Fibroblast of gingiva (primary cell): ENCODE results near the gene CRYL1.

Experiments used
- DNase-seq: peaks from one replicate; pipeline ENCODE4 v3.0.0-alpha.2; 2011; ENCODE audit warnings: low read depth

CRYL1 gene, protein sequence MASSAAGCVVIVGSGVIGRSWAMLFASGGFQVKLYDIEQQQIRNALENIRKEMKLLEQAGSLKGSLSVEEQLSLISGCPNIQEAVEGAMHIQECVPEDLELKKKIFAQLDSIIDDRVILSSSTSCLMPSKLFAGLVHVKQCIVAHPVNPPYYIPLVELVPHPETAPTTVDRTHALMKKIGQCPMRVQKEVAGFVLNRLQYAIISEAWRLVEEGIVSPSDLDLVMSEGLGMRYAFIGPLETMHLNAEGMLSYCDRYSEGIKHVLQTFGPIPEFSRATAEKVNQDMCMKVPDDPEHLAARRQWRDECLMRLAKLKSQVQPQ

DNA sequence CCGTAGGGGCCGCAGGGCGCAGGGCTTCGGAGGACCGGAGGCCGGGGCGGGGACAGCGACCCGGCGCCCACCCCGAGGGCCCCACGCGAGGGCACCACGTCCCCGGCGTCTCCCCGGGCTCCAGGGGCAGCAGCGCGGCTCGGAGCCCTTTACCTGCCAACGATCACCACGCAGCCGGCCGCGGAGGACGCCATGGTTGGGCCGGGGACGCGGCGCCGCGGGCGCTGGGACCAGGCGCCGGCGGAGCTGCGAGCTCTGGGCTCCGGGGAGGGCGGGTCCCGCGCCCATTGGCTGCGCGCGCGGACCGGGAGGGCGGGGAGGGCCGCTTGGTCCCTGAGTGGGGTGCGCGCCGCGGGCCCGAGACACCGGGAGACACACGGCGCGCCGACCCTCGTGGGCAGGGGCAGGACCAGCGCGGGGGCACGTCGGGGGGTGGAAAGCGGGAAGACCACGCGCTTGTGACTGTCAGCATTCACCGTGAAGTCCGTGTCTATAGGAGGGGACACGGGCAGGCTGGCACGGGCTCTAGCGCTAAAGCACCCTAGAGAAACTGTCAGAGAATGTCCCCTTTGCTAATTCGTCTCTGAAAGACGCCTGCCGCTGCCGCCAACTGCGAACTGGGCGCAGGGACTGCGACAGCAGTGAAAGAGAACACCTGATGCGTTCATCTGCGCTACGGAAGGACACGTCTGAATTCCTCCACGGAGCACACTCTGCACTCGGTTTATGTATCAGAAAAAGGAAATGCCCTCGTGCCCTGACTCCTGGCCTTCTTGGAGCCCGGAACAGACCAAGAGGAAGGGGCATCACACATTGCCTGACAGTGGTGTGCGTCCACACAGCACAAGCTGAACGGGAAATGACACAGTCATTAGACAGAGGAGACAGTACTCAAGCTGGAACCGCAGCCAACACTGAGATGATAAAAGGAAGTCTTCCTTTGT lies at the start of gene CRYL1:
Gene CRYL1, minus strand, starts transcription at position 257 of the 944 bp plus-strand sequence. Its CDS starts 63 bp downstream, at position 194.
- peak; percentile 67 for DNase-seq

DNA sequence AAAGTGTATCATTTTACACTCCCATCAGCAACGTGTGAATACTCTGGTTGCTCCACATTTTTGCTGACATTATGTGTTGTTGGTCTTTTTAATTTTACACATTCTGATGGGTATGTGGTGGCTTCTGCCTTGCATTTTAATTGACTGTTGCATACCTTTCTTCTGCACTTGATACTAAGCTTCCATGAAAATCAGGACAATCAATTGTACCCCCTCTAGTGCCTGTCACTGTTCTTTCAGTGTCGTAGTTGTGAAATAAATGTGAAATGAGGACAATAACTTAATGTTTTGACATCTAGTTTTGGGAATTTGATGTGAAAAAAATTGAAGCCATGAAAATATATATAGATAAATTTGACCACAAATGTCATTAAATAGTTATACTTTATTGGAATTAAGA lies 48.0 kb upstream of the CRYL1 start:
- DNase-seq: no peak

DNA sequence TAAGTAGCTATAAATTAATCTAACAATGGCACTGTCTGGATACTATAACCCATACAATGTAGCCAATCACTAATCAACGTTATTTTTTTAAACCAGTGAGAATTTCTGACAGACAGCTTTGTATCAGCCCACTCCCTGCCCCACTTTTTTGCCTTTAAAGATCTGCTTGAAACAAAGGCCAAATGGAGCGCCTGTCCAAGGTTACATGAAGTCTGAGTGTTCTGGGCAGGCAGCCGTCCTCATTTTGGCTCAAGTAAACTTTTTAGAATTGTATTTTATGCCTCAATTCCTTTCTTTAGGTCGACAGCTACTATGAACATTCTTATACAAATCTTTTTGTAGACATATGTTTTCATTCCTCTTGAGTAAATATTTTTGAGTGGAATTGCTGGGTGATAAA lies 47.5 kb upstream of the CRYL1 start:
- no peak for DNase-seq

DNA sequence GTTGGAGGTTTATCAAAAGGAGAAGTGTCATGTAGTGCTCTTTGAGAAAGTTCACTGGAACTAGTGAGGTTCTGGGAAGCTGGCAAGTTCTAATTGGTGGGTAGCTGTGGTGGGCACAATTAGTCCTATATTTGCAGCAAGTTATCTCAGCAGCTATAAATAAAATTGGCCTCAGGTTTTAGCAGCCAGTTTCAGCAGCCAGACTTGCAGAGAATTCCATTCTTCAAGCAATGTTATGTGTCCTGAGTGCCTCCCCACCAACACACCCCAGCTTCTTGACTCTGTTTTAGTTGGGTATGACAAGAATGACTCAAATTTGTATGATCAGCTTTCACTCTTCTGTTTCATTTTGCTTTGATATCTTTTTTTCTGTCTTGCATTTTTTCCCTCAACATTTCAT lies 46.0 kb upstream of the CRYL1 start:
- no peak for DNase-seq

DNA sequence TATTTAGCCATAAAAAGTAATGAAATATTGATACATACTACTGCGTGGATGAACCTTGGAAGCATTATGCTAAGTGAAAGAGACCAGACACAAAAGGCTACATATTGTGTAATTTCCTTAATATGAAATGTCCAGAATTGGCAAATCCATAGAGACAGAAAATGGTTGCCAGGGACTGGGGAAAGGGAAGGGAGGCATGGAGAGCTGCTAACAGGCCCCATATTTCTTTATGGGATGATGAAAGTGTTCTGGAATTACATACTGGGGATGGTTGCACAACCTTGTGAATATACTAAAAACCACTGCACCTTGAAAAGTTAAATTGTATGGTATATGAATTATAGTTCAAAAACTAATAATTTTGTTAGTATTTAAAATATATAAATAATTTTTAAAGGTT lies 44.9 kb upstream of the CRYL1 start:
- peak; percentile 81 for DNase-seq

DNA sequence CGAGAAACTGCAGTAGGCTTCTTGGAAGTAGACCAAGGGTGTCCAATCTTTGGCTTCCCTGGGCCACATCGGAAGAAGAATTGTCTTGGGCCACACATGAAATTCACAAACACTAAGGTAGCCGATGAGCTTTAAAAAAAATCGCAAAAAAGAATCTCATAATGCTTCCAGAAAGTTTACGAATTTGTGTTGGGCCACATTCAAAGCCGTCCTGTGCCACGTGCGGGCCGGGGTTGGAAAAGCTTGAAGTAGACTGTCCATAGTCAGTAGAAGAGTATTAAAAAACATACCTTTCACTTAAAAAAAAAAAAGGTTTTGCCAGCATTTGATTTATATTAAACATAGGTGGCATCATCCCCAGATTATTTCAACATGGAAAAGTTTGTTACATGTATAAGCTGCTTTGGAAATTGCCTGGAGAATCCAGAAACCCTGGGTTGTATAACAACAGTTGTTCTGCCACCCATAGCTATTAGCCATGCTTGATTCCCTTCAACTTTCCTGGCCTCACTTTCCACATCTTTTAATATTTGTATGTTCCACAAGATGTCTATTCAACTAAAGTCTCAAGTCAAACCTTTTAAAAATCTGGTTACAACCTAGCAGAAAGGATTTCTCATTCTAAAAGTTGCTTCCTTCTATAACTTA lies 42.3 kb upstream of the CRYL1 start:
- peak; percentile 6 for DNase-seq

DNA sequence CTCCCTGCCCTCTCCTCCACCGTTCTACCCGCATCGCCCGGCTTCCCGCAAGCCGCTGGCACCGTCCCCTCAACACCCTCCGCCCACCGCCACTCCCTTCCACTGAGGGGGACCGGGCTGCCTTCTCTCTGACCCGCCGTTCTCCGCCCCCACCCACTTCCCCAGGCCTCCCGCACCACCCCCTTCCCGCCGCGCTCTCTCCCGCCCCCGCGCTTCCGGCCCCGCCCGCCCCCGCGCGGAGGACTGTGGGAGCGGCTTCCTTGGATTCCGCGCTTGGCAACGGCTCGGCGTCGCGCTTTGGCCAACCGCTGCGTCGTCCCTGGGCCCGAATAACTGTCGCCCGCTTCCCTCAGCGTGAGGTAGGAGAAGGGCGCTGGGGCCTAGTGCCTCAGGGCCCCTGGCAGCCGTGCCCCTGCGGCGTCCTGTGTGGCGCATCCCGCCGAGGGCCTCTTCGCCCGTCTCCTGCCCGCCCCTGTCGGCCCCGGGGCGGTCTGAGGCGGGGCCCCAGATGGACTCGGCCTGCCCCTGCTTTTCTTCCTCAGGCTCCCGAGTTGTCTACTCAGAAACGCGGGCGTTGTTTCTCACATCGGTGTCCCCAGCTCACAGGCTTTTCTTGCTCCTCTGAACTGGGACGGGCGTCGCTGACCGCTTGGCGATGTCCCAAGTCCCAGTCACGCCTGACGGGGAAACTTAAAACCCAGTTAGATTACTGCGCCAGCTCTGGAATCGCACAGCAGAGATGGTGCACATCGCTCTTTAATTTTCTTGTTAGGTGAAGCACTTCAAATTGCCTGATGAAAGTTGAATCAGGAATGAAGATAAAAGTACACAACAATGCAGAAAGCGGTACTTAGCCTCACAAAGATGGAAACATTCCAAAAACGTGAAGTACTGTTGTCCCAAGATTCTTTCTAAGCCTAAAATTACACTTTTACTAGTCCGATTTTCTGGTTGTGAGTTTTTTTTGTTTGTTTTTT lies 41.5 kb upstream of the CRYL1 start, which contains the start of gene IFT88:
Gene IFT88, plus strand, starts transcription at position 260 of the 977 bp plus-strand sequence. CDS start 7,229 bp downstream, outside the sequence.
- peak; percentile 86 for DNase-seq

DNA sequence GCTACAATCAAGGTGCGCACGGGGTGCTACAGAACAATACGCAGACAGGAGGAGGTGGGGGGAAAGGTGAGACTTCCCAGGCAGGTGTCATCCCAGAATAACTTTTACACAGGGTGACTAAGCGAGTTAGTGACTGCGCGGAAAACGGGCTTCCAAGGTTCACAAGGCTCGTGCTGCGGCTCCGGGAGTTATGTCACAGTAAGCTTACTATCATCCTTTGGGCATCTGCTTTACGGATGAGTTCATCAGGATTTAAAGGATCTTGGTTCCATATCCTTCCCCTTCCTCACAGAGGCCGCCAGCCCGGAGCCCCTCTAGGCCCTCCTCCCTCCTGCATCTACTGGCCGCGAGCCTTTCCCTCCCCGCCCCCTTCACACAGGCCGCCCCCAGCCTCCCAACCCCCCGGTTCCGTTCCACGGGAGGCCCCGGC lies 40.8 kb upstream of the CRYL1 start:
- no peak for DNase-seq

DNA sequence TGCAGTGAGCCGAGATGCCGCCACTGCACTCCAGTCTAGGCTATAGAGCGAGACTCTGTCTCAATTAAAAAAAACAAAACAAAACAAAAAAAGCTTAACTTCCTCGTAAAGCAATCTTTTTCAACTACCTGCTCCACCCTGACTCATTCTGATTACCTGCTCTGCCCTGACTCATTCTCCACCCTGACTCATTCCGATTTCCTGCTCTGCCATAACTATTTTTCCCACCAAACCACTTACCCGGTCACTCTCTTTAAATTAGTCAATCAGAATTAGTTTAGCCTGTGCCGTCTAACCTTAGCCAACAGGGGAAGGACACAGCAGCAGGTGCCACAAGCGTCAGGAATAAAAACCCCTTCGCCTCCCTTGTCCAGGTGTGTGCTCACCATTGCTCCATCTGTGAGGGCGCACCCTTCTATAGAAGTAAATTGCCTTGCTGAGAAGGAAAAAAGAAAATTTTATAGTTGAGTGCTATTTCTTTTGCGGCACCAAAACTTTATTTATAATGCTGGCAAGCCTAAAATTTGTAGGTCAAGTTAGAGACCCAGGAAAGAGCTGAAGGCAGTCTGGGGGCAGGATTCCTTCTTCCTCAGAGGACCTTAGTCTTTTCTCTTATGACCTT lies 39.6 kb upstream of the CRYL1 start:
- DNase-seq: no peak

DNA sequence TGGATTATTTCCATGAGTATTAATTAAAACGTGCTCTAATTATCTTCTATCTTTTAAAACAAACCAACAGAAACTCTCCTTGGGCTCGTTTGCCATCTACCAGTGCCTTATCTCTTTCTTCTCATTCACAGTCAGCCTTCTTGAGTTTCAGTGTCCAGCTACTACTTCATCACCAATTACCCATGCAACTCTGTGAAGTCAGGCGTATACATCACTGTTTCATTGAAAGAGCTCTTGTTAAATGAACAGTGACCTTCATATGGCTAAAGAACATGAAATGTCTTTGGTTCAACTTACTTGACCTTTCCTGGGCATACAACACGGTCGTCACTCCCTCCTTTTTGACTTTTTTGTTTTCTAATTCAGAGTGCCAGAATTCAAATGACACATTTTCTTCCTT lies 36.1 kb upstream of the CRYL1 start:
- no peak for DNase-seq

DNA sequence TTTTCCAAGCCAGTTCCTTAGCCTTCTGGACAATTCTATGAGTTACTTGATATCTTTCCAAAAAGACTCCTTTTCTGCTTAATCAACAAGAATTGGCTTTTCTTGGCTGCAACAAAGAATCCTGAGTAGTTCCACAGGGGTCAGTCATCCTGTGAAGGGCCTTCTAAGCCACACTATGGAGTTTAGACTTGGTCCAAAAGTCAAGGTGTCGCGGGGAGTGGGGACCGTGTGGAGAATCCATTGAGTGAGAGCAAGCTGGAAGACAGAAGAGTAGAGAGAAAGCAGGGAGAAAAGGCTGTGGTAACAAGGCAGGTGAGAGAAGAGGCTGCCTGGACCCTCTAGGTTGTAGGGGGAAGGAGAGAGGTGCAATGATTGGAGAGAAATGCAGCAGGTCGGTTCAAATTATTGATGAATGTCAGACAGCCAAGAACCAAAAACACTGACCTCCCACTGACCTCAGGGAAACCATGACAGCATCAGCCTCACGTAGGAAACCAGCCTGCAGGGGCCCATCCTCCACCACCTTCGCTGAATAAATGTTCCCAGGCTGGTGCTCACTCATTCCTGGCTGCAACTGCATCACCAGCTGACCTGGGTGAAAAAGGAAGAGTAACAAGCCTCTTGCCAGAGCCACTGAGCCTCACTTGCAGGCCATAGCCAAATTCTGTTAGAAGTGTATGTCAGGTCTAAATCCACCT lies 34.2 kb upstream of the CRYL1 start:
- DNase-seq: no peak

DNA sequence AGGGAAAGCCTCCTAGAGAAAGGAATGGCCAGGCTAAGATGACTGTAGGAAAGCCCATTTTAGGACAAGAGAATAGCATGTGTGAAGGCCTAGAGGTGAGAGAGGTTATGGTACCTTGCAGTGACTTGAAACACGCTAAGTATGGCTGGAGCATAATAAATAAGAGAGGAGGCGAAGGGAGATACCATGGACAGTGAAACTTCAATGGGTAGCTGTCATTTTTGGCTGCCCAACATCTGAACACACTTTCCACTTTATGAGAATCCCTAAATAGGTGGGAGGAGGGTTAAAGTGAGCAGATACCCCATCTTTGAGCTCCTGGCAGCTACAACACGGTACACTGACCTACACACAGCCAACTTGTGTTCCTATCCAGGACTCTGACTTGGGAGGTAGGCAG lies 33.3 kb upstream of the CRYL1 start:
- no peak for DNase-seq

DNA sequence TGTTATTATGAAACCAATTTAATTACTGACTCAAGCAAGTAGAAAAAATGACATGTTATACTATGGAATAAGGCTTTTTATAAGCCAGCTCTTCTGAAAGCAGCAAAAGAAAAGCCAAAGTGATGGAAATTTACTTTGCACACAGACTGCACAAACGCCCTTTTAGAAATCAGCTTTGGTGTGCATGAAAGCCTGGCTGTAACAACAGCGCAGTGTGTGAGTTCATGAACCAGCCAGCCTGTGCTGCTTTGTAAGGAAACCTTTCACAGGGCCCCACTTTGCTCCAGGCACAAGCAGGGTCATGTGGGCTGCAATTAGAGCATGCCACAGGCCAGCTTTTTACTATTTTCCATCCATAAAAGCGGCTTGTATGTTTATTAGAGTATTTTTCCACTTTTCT lies 27.7 kb upstream of the CRYL1 start:
- peak; percentile 3 for DNase-seq

DNA sequence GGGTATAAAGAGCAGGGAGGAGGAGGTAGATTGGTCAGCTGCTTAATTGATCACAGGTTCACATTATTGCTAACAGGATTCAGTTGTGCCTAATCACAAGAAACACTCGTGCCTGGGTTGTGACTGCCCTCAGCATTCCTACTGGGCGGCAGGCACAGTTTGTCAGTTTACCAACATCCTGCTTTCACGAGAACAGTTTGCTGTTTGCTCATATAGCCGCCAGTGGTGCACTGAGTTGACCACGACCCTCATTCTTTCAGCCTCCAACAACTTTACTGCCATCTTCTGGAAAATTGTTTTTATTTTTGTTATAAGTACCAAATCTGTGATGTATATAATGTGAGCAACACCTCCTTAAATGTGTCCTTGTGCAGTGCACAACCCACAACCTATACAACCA lies 25.1 kb upstream of the CRYL1 start:
- peak; percentile 6 for DNase-seq

DNA sequence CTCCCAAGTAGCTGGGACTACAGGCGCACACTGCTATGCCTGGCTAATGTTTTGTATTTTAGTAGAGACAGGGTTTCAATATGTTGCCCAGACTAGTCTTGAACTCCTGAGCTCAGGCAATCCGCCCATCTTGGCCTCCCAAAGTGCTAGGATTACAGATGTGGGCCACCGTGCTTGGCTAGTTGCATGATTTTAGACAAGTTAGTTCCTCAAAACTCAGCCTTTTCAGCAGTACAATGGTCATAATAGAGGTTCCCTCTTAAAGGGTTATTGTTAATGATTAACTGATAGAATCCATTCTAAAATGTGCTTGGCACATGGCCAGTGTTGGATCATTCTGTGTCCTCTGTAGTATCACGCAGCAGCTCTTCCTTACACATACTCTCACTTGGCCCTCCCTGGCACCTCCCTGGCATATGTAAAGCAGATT lies 21.8 kb upstream of the CRYL1 start:
- no peak for DNase-seq

DNA sequence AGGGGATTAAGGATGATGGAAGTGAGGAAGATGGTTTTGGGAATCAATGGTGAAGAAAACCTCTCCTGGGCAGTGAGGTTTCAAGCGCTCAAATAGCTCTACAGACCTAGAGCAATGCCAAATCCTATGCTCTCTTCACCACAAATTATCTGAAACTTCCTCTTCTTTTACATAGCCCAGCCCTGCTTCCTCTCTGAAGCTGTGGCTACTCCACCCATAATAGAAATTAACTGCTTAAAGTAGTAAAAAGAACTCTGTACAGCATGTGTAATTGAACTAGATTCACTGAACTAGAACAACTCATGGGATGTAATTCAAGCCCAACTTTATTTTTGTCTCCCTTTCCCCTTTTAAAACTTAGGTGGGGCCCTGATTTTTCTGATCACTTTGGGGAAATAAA lies 20.9 kb upstream of the CRYL1 start:
- DNase-seq: no peak

DNA sequence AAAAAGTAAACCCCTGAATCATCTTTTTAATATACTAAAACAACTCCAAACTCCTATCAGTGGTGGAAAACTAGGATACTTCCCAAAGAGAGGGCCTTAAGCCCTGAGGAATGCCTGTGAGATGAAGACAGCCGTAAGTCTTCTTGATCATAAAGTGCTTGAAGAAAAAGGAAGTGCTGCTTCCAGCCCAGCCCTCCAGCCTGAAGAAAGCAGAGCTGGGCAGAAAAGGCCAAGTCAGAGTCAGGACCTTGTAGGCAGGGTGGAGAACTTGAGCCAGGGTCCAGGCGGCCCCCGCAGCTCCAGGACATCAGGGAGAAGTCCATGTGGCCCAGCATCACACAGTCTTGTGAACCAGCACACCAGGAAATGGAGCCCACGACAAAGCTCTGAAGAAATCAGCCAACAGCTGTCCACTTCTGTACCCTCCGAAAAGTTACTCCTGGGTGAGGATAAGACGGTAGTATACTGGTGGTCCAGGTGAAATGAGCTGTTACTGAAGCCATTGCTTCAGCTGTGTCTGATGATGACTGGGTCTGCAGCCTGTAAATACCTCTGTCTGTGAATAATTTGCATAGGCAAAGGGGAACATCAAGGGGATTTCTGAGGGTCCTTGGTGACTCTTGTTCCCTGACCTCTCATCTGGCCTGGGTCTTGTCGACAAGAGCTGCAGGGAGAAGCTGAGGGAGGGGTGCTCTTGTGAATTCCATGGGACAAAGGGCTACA lies 18.7 kb upstream of the CRYL1 start:
- DNase-seq: no peak

DNA sequence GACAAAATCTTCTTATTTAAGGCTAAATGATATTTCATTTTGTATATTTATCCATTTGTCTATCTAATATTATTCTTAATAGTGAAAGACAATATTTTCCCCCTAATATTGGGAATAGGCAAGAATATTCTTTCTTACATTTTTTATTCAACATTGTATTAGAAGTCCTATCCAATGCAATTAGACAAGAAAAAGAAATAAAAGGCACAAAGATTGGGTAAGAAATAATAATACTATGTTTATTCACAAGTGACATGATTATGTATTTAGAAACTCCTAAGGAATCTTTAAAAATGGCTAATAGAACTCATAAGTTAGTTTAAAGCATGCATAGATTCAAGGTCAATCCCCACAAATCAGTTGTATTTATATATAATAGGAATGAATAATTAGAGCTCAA lies 11.3 kb upstream of the CRYL1 start:
- no peak for DNase-seq

DNA sequence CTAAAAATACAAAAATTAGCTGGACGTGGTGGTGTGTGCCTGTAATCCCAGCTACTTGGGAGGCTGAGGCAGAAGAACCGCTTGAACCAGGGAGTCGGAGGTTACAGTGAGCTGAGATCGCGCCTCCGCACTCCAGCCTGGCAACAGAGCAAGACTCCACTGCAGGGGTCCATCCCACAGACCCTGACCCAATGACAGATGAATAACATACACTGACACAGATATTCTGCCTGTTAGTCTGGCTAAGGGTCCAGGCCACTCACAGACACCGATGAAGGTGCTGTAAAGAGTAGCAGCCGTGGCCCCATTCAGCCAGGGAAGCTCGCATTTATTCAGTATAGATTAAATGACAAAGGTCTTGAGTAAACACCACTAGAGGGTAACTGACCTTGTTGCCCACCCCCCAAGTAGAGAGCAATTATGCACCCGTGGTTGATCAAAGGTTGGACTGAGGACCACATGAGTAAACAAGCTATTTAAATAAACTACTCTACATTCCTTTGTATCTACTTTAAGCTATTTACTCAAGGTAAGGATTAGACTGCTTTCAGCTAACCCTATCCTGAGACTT lies 8.5 kb upstream of the CRYL1 start:
- no peak for DNase-seq
